ENCODE measurements around the gene TRAPPC2.

Gene TRAPPC2

DNA sequence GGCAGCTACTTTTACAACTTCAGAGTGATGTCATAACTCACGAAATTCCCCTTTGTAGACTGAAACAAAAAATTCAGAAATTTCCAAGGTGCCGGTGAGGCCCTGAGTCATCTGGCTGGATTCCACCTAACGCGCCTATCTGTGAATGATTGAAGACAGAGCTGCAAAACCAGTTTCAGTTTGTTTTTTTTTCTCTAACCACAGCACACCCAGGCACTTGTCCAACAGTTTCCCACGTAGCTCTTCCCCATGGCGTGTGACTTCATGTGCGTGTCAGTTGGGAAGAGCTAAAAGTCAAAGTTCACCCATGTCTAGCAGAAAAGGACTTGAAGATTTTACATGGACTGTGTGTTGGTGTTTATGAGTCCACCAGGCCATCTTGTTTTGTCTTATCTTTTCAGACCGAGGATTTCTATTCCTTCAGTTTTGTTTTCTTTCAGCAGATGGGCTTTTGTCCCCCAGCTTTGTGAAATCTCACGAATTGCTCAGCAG lies 65.1 kb downstream of the TRAPPC2 start:
- peak in 1 of 2 donors; percentile 44 for DNase-seq (ENCODE audit: low read depth in 2 of 2)

DNA sequence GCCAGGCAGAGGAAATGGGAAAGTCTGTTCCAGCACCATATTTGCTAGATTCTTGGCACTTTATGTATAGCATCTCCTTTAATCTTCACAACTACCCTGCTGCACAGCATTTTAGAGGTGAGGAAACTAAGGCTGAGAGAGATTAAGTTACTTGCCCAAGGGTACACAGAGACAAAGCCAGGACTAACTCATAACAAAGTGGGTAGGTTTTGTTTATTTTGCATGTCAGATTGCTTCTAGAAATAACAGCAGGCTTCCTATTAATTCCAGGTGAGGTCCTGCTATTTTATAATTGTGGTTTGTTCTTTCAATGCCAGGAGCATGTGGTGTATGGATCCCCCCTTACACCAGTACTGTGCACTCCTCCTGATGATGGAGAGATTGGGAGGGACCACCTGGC lies 66.5 kb downstream of the TRAPPC2 start:
- no peak for DNase-seq (ENCODE audit: low read depth in 2 of 2)

DNA sequence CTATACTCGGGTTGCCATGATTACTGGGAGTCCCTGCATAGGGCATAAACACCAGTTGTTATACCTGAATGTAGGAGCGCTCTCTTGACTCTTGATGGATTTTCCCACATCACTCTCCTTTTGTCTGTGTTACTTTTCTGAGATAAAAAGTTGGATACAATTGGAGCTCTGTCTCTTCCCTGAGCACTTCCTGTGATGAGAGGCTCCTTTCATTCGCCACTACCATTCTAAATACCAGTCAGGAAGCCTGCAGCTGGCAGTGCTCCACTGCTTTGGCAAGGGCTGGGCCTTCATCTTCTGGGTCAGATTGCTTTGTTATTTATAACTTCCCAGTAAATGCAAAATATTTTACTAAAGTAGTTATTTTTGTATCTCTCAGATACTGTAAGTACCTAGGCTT lies 67.6 kb downstream of the TRAPPC2 start:
- DNase-seq (ENCODE audit: low read depth in 2 of 2) = no peak

DNA sequence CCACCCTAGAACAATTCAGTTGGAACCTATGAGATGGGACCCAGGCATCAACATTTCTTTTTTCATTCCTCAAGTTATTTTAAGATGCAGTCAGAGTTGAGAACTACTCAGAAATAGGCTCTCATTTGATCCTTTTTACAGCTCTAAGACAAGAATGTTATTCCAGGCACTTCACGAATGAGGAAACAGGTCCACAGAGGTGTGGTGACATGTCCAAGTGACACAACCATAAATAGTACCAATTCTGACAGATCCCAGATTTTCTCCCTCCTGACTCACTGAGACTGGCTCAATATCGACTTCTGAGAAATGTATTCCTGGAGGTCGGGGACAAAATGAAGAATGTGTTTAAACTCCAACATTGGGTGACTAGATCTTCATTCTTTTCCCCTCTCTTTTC lies 70.4 kb downstream of the TRAPPC2 start:
- no peak for DNase-seq (ENCODE audit: low read depth in 2 of 2)

DNA sequence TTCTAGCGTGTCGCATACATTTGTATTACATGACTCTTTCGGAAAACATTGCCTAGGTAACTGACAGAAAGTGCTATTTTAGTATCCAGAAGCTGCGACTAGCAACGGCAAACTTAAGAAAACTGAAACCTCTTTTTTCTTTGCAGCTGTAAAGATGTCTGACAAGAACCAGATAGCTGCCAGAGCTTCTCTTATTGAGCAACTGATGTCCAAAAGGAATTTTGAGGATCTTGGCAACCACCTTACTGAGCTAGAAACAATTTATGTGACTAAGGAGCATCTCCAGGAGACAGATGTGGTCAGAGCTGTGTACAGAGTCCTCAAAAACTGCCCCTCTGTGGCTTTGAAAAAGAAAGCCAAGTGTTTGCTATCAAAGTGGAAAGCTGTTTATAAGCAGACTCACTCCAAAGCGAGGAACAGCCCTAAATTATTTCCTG lies 72.0 kb downstream of the TRAPPC2 start:
- DNase-seq (ENCODE audit: low read depth in 2 of 2) = no peak
